ENCODE measurements around the gene XPR1.

Gene XPR1

DNA sequence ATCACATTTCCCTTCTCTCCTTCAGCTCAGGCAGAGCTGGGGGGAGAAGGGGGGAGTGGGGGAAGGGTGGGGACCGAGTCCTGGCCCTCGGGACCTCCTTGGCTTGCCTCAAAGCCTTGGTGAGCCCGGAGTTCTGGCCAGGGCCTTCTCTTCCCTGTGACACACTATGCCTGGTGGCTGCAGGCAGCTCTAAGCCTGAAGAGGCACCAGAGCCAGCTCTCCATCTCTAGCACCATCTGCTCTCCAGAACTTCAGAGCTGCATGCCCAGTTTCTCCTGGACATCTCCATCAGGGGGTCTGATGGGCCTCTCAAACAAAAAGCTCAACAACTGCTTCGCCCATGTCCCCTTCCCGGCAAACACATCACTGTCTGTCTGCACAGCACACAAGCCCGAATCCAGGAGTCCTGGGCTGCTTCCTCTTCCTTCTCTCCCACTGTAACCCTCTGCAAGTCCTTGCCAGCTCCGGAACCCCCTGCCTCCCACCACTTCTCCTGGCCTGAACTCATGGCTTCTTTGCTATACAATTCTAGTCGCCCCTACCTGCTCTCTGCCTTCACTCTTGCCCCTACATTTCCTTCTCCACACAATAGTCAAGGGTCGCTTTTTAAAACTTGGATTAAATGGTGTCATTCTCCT lies 307.4 kb downstream of the XPR1 start:
- peaks cover 38% of the 10 kb centered on the region for H3K4me1 Mint-ChIP-seq
- H3K9me3 Mint-ChIP-seq = no peaks in the 10 kb centered on the region
- H3K4me3 Mint-ChIP-seq = no peak overlapping the region
- TF ChIP-seq CTCF (IDR thresholded peaks at IDR 0.05) = no peak
- H3K27ac Mint-ChIP-seq = no peak overlapping the region
- H3K36me3 Mint-ChIP-seq (ENCODE audit: low read depth) = peaks cover 19% of the 10 kb centered on the region
- DNase-seq = no peak
- peaks cover 10% of the 10 kb centered on the region for H3K27me3 Mint-ChIP-seq (ENCODE audit: low read depth, poor library complexity)

DNA sequence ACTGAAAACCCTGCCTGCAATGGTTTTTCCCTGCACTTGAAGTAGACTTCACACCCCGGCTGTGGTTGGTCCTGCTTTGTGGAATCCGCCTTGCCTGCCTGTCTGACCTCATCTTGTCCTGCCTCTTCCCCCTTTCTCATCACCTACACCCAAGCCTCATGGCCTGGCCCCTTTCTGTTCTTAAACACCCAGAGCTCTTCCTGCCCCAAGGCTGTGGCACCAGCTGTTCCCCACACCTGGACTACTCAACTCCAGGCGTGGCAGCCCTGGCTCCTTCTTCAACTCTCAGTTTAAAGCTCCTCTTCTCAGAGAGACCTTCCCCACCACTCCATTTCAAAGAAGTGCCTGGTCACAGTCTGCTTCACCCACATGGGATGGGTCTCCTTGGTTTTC lies 307.9 kb downstream of the XPR1 start:
- peaks cover 20% of the 10 kb centered on the region for H3K36me3 Mint-ChIP-seq (ENCODE audit: low read depth)
- no peak overlapping the region for H3K27ac Mint-ChIP-seq
- no peaks in the 10 kb centered on the region for H3K9me3 Mint-ChIP-seq
- peaks cover 43% of the 10 kb centered on the region for H3K4me1 Mint-ChIP-seq
- no peak for DNase-seq
- TF ChIP-seq CTCF (IDR thresholded peaks at IDR 0.05) = no peak
- H3K27me3 Mint-ChIP-seq (ENCODE audit: low read depth, poor library complexity) = peaks cover 10% of the 10 kb centered on the region
- H3K4me3 Mint-ChIP-seq = no peak overlapping the region
